Calu3 (cell line): Measurements from ENCODE around the gene ASPDH. TPM values are rescaled to one million over a fixed set of nuclear protein-coding genes. Genes with fewer than 3 reads are reported as not detected.

Source experiments
- BruUV-seq: library from RNA; stranded (reverse); fragments of 400-500 nt; replicated peaks from 2 replicates; lab custom pipeline; 2021; lab: Mats Ljungman, UMichigan
- CTCF ChIA-PET: fragments of 300-600 bp; sonication (Branson Sonifier 250); formaldehyde crosslinking; loops from one replicate; lab custom pipeline; 2022; ENCODE audit warnings: antibody characterized with exemption; lab: Charles Lee
- DNase-seq: peaks from one replicate; pipeline ENCODE4 v3.0.0; 2022
- H3K27ac Mint-ChIP-seq: one replicate; pipeline ENCODE4 v1.8.0; 2022; ENCODE audit warnings: mixed read lengths; ENCODE audit not compliant: unreplicated experiment
- H3K27me3 Mint-ChIP-seq: one replicate; pipeline ENCODE4 v1.8.0; 2022; ENCODE audit warnings: mixed read lengths; ENCODE audit not compliant: unreplicated experiment
- H3K36me3 Mint-ChIP-seq: one replicate; pipeline ENCODE4 v1.8.0; 2022; ENCODE audit warnings: mild to moderate bottlenecking, moderate library complexity, mixed read lengths; ENCODE audit not compliant: insufficient read depth, unreplicated experiment
- H3K4me1 Mint-ChIP-seq: one replicate; pipeline ENCODE4 v1.8.0; 2022; ENCODE audit warnings: mild to moderate bottlenecking, low read depth, mixed read lengths; ENCODE audit not compliant: unreplicated experiment
- H3K4me3 Mint-ChIP-seq: one replicate; pipeline ENCODE4 v1.8.0; 2022; ENCODE audit warnings: mild to moderate bottlenecking, low read depth, moderate library complexity, mixed read lengths; ENCODE audit not compliant: unreplicated experiment
- H3K9me3 Mint-ChIP-seq: one replicate; pipeline ENCODE4 v1.8.0; 2022; ENCODE audit warnings: low read depth, mixed read lengths; ENCODE audit not compliant: unreplicated experiment
- CTCF ChIP-seq: fragments of 200-600 bp; IDR thresholded peaks from one replicate; pipeline ENCODE4 v1.8.0; 2022; ENCODE audit warnings: antibody characterized with exemption; ENCODE audit not compliant: unreplicated experiment
- intact Hi-C: fragments of 100-400 bp; cut with micrococcal nuclease; formaldehyde crosslinking; loops from one replicate; pipeline ENCODE4 v1.10.0; 2022; ENCODE audit not compliant: unreplicated experiment
- total RNA-seq: library from RNA; stranded (reverse); gene quantifications from 2 replicates; pipeline ENCODE4 v1.2.3, GENCODE V29; 2022

Gene ASPDH
- total RNA-seq, 1 experiment from 2014 or later, result not detected

- H3K27me3 Mint-ChIP-seq, result peaks cover 57% of the 10 kb centered on the region
- intact Hi-C loops, result no loop called here
- BruUV-seq, result TSS peak; percentile 39
- peak overlapping the region; percentile 84 for H3K4me3 Mint-ChIP-seq
- peaks cover 71% of the 10 kb centered on the region for H3K36me3 Mint-ChIP-seq
- H3K9me3 Mint-ChIP-seq, result no peaks in the 10 kb centered on the region
- H3K27ac Mint-ChIP-seq, result peak overlapping the region; percentile 92
- no peak for DNase-seq
- TF ChIP-seq CTCF, result no peak
- peaks cover 13% of the 10 kb centered on the region for H3K4me1 Mint-ChIP-seq
- CTCF ChIA-PET, result interaction anchor here (0.8 to 0.9 kb wide), 2 partner anchors 25 to 926 kb away, joined by 3 read pairs; no protein-coding TSS in a partner anchor
These were observed 1.4 kb downstream of the ASPDH start for GRCh38 chr19:50512112-50512998.

DNA sequence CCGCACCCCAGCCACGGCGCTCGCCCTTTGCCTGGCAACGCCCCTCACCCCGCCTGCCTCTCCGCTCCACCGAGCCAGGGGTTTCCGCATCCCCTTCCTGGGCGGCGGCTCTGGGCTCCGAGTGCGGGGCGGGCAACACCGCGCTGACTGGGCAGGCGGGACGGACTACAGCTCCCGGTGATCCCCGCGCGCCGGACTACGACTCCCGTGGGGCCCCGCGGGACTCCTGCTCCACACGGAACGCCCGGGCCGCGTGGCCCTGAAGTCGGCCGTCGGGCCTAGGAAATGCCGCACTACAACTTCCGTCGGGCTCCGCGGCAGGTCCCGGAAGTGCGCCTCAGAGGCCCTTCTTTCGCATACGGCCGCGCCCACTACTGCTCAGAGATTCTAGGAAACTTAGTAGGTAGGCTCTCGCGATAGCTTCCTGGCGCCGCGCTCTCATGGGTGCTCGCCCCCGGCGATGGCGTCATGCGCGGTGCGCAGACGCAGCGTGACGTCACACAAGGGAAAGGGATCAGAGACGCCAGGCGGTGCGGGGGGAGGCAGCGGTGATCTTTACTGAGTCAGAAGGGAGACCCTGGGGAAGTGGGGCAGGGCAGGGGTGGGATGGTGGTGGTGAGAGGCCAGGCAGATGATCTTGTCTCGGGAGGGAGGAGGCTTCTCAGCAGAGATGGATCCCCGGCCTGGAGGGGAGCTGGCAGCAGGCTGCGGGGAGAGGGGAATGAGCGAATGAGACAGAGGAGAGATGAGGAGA lies 2.5 kb downstream of the ASPDH start, which contains the start of gene JOSD2:
Gene JOSD2 (minus strand): TSS at position 123 of the 754 bp plus-strand sequence. CDS start 760 bp downstream, outside the sequence.
- CTCF ChIA-PET, result interaction anchor here (0.6 to 1.3 kb wide), 8 partner anchors 9 to 236 kb away, joined by 3 to 8 read pairs (median 4); partner anchors contain the start of gene POLD1
- TF ChIP-seq CTCF, result no peak
- H3K4me1 Mint-ChIP-seq, result peaks cover 13% of the 10 kb centered on the region
- H3K36me3 Mint-ChIP-seq, result peaks cover 71% of the 10 kb centered on the region
- peak within 1 kb of the TSS; percentile 84 for H3K4me3 Mint-ChIP-seq
- intact Hi-C loops, result no loop called here
- H3K9me3 Mint-ChIP-seq, result no peaks in the 10 kb centered on the region
- H3K27me3 Mint-ChIP-seq, result peaks cover 51% of the 10 kb centered on the region
- peak within 1 kb of the TSS; percentile 92 for H3K27ac Mint-ChIP-seq
- BruUV-seq, result no TSS peak
- DNase-seq, result peak; percentile 98

DNA sequence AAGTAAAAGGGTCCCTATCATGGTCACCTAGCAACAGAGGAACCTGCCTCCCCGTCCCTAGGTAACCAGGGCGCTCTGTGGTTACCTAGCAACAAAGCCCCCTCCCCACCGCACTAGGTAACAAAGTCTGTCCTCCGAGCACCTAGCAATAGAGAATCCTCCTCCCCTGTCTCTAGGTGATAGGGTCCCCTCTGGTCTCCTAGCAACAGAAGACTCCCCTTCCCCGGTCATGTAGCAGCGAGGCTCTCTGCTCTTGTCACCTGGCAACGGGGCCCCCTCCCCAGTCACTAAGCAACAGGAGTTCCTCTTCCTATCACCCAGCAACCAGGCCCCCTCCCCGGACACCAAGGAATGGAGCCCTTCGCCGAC lies 3.0 kb downstream of the ASPDH start:
- Mint-ChIP-seq H3K4me3 (peak overlapping the region; percentile 84), H3K9me3 (no peaks in the 10 kb centered on the region), H3K27ac (peak overlapping the region; percentile 92), H3K4me1 (peaks cover 13% of the 10 kb centered on the region), H3K36me3 (peaks cover 67% of the 10 kb centered on the region), H3K27me3 (peaks cover 46% of the 10 kb centered on the region)
- DNase-seq, result no peak
- CTCF ChIA-PET, result interaction anchor here (0.8 to 1.3 kb wide), 6 partner anchors 10 to 214 kb away, joined by 3 to 7 read pairs (median 4); partner anchors contain the start of gene POLD1
- no peak for TF ChIP-seq CTCF
- intact Hi-C loops, result no loop called here
- no TSS peak for BruUV-seq

DNA sequence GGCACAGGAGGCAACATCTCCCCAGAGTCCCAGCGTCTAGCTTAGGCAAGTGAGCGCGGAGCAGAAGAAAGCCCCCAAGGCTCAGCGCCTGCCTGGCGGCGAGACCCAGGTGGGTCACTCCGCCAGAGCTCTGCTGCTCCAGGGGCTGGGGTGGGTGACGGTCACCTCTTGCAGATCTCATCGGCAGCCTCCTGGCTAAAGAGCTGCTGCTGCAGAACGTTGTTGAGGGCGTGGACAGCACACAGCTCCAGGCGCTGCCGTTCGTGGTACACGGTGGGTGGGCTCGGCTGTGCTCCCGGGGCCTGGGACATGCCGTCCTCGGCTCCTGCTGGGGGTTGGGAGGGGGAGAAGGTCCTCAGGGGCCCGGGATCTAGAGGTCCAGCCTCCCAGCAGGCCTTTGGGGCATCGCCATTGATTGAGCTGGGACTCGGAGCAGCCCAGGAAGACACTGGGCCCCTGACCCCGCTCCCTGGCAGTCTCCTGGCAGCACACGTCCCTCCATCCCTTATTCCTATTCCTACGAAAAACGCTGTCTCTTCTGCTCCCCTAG lies 3.5 kb downstream of the ASPDH start:
- no TSS peak for BruUV-seq
- intact Hi-C loops, result no loop called here
- peak overlapping the region; percentile 92 for H3K27ac Mint-ChIP-seq
- H3K9me3 Mint-ChIP-seq, result no peaks in the 10 kb centered on the region
- peak overlapping the region; percentile 84 for H3K4me3 Mint-ChIP-seq
- H3K27me3 Mint-ChIP-seq, result peaks cover 41% of the 10 kb centered on the region
- no peak for TF ChIP-seq CTCF
- peaks cover 13% of the 10 kb centered on the region for H3K4me1 Mint-ChIP-seq
- peaks cover 64% of the 10 kb centered on the region for H3K36me3 Mint-ChIP-seq
- CTCF ChIA-PET, result interaction anchor here (1.3 kb wide), 1 partner anchor 141 kb away, joined by 7 read pairs; no protein-coding TSS in a partner anchor
- DNase-seq, result no peak
